ENCODE measurements around the gene TAS2R19.

- TF ChIP-seq CTCF (IDR thresholded peaks at IDR 0.05) (no peak), POLR2A (IDR thresholded peaks at IDR 0.05) (no peak), POLR2AphosphoS5 (IDR thresholded peaks at IDR 0.05) (no peak), EP300 (IDR thresholded peaks at IDR 0.05) (no peak)
These were observed 8.9 kb upstream of the TAS2R19 start, which contains the start of gene TAS2R31 for GRCh38 chr12:11031307-11031706.

Data from gastroesophageal sphincter (tissue), 3 donors.